Keratinocyte (primary cell): ENCODE data around the gene SLX4IP. TPM values are rescaled to one million over a fixed set of nuclear protein-coding genes. Genes with fewer than 3 reads are reported as not detected.

ENCODE experiments used
- DNase-seq: peaks from one replicate; pipeline ENCODE4 v3.0.0-alpha.2; 2011; ENCODE audit warnings: low read depth, missing footprints, low spot score
- FAIRE-seq: peaks from 2 replicates; lab custom pipeline; 2011; peaks lifted over from hg19 to GRCh38; lab: Jason Lieb, UNC
- H2AFZ ChIP-seq: 2 replicates; pipeline ENCODE4 v1.6.0; 2012; ENCODE audit warnings: low read length, control low read depth, inconsistent platforms; ENCODE audit not compliant: control insufficient read depth
- H3K27ac ChIP-seq: 2 replicates; pipeline ENCODE4 v1.5.1; 2011; ENCODE audit warnings: low read length; ENCODE audit not compliant: control insufficient read depth, insufficient read depth
- H3K27me3 ChIP-seq: 3 replicates; pipeline ENCODE4 v1.6.0; 2011; ENCODE audit warnings: low read length; ENCODE audit not compliant: control insufficient read depth, insufficient read depth; ENCODE audit errors: extremely low read depth
- H3K36me3 ChIP-seq, 2 experiments: 2 replicates in 1 of 2; 3 replicates in 1 of 2; pipeline ENCODE4 v1.5.1; 2011; ENCODE audit warnings: low read length in 2 of 2, mild to moderate bottlenecking in 1 of 2; ENCODE audit not compliant: control insufficient read depth in 2 of 2, insufficient read depth in 2 of 2; ENCODE audit errors: extremely low read depth in 1 of 2
- H3K4me1 ChIP-seq: 3 replicates; pipeline ENCODE4 v1.5.1; 2011; ENCODE audit warnings: low read length; ENCODE audit not compliant: control insufficient read depth, insufficient read depth; ENCODE audit errors: extremely low read depth
- H3K4me2 ChIP-seq: 3 replicates; pipeline ENCODE4 v1.6.0; 2011; ENCODE audit warnings: low read depth, low read length; ENCODE audit not compliant: control insufficient read depth, insufficient read depth; ENCODE audit errors: extremely low read depth
- H3K4me3 ChIP-seq, 3 experiments: fragments of 200-600 bp in 1 of 3; sonication (generic) in 1 of 3; 2 replicates in 2 of 3; 3 replicates in 1 of 3; pipeline ENCODE4 v1.5.1; 2011 to 2016; ENCODE audit warnings: low read length in 3 of 3, mild to moderate bottlenecking in 3 of 3, control low read depth in 2 of 3, inconsistent platforms in 1 of 3, low read depth in 1 of 3, mixed read lengths in 1 of 3, mixed run types in 1 of 3, moderate library complexity in 1 of 3; ENCODE audit not compliant: control insufficient read depth in 2 of 3, insufficient read depth in 2 of 3; ENCODE audit errors: extremely low read depth in 1 of 3
- H3K79me2 ChIP-seq: 2 replicates; pipeline ENCODE4 v1.6.0; 2012; ENCODE audit warnings: low read length; ENCODE audit not compliant: control insufficient read depth, insufficient read depth
- H3K9ac ChIP-seq: 3 replicates; pipeline ENCODE4 v1.6.0; 2011; ENCODE audit warnings: low read length; ENCODE audit not compliant: control insufficient read depth, insufficient read depth; ENCODE audit errors: extremely low read depth
- H3K9me1 ChIP-seq: 3 replicates; pipeline ENCODE4 v1.6.0; 2011; ENCODE audit warnings: low read length; ENCODE audit not compliant: control insufficient read depth, insufficient read depth; ENCODE audit errors: extremely low read depth
- H3K9me3 ChIP-seq: 2 replicates; pipeline ENCODE4 v1.5.1; 2012; ENCODE audit warnings: low read depth, low read length; ENCODE audit not compliant: control insufficient read depth
- H4K20me1 ChIP-seq: 3 replicates; pipeline ENCODE4 v1.6.0; 2011; ENCODE audit warnings: low read length; ENCODE audit not compliant: control insufficient read depth, insufficient read depth; ENCODE audit errors: extremely low read depth
- EZH2 ChIP-seq: IDR thresholded peaks from one replicate; pipeline ENCODE4 v1.6.1; 2012; ENCODE audit warnings: inconsistent platforms, mild to moderate bottlenecking, low read length, moderate library complexity
- dilution Hi-C: fragments of 300-500 bp; cut with MboI; formaldehyde crosslinking; loops from one replicate; pipeline ENCODE4 v1.7.0; 2020; ENCODE audit warnings: low sequenced_read_pairs; ENCODE audit not compliant: extremely low pct_ligation_motif_present
- polyA plus RNA-seq, 5 experiments: library from polyadenylated mRNA; depleted of rRNA in 3 of 5; stranded (reverse) in 3 of 5; stranded (forward) in 1 of 5; unstranded in 1 of 5; fragments of >200 nt; gene quantifications; 1 replicate in 1 of 5; 2 replicates in 3 of 5; 3 replicates in 1 of 5; pipeline versions ENCODE4 v1.2.1 to v1.2.3, GENCODE V29; 2011 to 2012; ENCODE audit warnings: missing spikeins in 2 of 5, low read depth in 1 of 5, low replicate concordance in 1 of 5
- TF ChIP-seq, protein P1 (sequence below), 3 experiments: IDR thresholded peaks in 1 of 3; conservative IDR thresholded peaks in 1 of 3; optimal IDR thresholded peaks in 1 of 3; 2 replicates in 2 of 3; 3 replicates in 1 of 3; pipeline versions ENCODE3 to v1.5.1; 2011; ENCODE audit warnings: low read length in 3 of 3, mild to moderate bottlenecking in 3 of 3, moderate library complexity in 2 of 3, control low read depth in 1 of 3, inconsistent platforms in 1 of 3; ENCODE audit not compliant: insufficient read depth in 2 of 3; ENCODE audit errors: extremely low read depth in 1 of 3

Gene SLX4IP
- polyA plus RNA-seq, 1 donor (not counting 4 experiments of a cell fraction or from before 2014, with no cell fraction given): 3.0 TPM

- no peak overlapping the region for H2AFZ ChIP-seq
- peak overlapping the region; percentile 94 for H3K27ac ChIP-seq
- H3K79me2 ChIP-seq: peaks cover 78% of the 10 kb centered on the region
- FAIRE-seq: peak; percentile 85
- no peak for TF ChIP-seq EZH2
- TF ChIP-seq, protein P1, sequence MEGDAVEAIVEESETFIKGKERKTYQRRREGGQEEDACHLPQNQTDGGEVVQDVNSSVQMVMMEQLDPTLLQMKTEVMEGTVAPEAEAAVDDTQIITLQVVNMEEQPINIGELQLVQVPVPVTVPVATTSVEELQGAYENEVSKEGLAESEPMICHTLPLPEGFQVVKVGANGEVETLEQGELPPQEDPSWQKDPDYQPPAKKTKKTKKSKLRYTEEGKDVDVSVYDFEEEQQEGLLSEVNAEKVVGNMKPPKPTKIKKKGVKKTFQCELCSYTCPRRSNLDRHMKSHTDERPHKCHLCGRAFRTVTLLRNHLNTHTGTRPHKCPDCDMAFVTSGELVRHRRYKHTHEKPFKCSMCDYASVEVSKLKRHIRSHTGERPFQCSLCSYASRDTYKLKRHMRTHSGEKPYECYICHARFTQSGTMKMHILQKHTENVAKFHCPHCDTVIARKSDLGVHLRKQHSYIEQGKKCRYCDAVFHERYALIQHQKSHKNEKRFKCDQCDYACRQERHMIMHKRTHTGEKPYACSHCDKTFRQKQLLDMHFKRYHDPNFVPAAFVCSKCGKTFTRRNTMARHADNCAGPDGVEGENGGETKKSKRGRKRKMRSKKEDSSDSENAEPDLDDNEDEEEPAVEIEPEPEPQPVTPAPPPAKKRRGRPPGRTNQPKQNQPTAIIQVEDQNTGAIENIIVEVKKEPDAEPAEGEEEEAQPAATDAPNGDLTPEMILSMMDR (optimal IDR thresholded peaks at IDR 0.05 in 1 of 3, IDR thresholded peaks at IDR 0.05 in 1 of 3, conservative IDR thresholded peaks at IDR 0.05 in 1 of 3; ENCODE audit: extremely low read depth in 1 of 3, insufficient read depth in 2 of 3, low read length in 3 of 3): peak; percentile 65 to 82 (median 74)
- H3K4me1 ChIP-seq: peaks cover 43% of the 10 kb centered on the region
- no peaks in the 10 kb centered on the region for H3K27me3 ChIP-seq
- dilution Hi-C loops: no loop called here
- H3K9me1 ChIP-seq: peaks cover 3% of the 10 kb centered on the region
- H4K20me1 ChIP-seq: peaks cover 48% of the 10 kb centered on the region
- no peaks in the 10 kb centered on the region for H3K9me3 ChIP-seq
- peaks cover 22 to 54% of the 10 kb centered on the region in 2 experiments for H3K36me3 ChIP-seq
- peak overlapping the region; percentile 94 to 99 (median 99) for H3K4me3 ChIP-seq
- peak; percentile 82 for DNase-seq
- peak overlapping the region; percentile 100 for H3K4me2 ChIP-seq
- peak overlapping the region; percentile 97 for H3K9ac ChIP-seq
Observed at GRCh38 chr20:10671221-10671918, 236.3 kb downstream of the SLX4IP start.

DNA sequence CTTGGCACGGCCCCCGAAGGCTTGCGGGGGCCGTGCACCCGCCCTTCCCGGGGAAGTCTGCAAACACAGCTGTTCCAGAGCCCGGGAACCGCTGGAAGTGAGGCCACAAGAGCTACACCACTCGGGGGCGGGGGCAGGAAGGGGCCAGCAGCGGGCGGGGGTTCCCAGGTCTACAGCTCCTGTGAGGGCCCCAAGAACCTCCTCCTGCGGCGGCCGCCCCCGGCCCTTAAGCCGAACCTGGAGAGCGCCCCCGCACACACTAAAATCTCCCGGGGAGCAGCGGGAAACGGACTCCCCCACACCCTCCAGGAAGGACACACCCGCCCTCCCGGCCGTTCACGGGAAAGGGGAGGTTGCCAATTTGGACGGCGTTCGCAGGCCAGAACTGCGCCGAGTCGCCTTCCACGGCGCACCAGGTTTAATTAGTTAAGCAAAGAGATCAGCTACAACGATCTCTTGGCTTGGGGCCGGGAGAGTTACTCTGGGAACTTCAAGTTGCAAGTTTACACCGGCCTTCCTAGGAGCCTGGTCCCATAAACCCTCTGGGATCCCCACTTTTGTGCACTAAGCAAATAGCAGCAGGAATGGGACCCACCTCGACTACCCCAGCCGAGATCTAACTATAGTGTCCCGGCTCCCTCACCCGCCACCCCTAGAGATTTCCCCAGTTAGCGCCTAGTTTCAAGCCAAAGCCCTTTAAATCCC is 237.0 kb downstream of the SLX4IP start:
- FAIRE-seq (no peak), DNase-seq (no peak)
- peak overlapping the region; percentile 97 for H3K9ac ChIP-seq
- peak overlapping the region; percentile 94 to 99 (median 99) for H3K4me3 ChIP-seq
- H3K27me3 ChIP-seq: no peaks in the 10 kb centered on the region
- no peak for TF ChIP-seq EZH2
- TF ChIP-seq, protein P1 (optimal IDR thresholded peaks at IDR 0.05 in 1 of 3, IDR thresholded peaks at IDR 0.05 in 1 of 3, conservative IDR thresholded peaks at IDR 0.05 in 1 of 3; ENCODE audit: extremely low read depth in 1 of 3, insufficient read depth in 2 of 3, low read length in 3 of 3): no peak
- peaks cover 3% of the 10 kb centered on the region for H3K9me1 ChIP-seq
- H3K79me2 ChIP-seq: peaks cover 71% of the 10 kb centered on the region
- peaks cover 42% of the 10 kb centered on the region for H4K20me1 ChIP-seq
- peak overlapping the region; percentile 94 for H3K27ac ChIP-seq
- dilution Hi-C loops: no loop called here
- H3K4me1 ChIP-seq: peaks cover 36% of the 10 kb centered on the region
- H3K4me2 ChIP-seq: peak overlapping the region; percentile 100
- peaks cover 18 to 47% of the 10 kb centered on the region in 2 experiments for H3K36me3 ChIP-seq
- no peak overlapping the region for H2AFZ ChIP-seq
- no peaks in the 10 kb centered on the region for H3K9me3 ChIP-seq
